ENCODE results near the gene CD33. TPM values are rescaled to one million over a fixed set of nuclear protein-coding genes. Genes with fewer than 3 reads are reported as not detected.

The CD33 gene
- polyA plus RNA-seq, 3 donors: 1.5 to 10.6 (median 6.7) TPM

GRCh38 chr19:51252306-51253079 lies 27.6 kb downstream of the CD33 start:
- no peak overlapping the region for H3K27ac ChIP-seq (ENCODE audit: low read depth, low read length)
- WGBS, 3 donors: 71 to 75% (median 72%) methylated on average over 9 of the region's 9 CpGs

DNA sequence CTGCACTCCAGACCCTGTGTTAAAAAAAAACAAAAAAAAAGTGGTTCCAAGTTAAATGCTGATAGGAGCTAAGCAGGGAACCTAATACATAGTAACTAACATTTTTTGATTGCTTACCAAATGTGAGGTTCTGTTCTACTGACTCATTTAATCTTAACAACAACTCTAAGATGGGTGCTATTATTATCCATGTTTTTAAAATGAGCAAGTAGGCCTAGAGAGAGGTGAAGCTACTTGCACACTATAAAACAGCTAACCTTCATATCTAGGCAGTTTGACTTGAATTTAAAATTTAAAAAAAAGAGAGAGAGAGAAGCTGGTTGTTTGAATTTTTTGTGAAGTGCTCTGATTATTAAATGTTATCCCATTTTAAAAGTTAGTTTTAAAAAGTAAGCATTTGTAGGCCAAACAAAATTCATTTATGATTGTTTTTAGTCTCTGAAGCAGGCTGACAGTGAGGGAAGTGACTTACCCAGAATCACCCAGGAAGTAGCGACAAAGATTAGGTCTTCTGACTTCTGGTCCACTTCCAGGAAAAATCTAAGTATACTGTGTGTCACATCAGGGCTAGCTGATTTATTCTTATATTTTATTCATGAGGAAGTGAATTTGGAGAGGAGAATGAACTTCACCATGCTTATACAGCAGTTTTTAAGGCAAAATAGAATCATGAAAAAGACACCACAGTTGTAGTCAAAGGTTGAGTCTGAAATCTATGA lies 28.4 kb downstream of the CD33 start:
- WGBS, 3 donors: 80 to 100% (median 82%) methylated on average over 1 of the region's 1 CpG
- H3K27ac ChIP-seq (ENCODE audit: low read depth, low read length): no peak overlapping the region

DNA sequence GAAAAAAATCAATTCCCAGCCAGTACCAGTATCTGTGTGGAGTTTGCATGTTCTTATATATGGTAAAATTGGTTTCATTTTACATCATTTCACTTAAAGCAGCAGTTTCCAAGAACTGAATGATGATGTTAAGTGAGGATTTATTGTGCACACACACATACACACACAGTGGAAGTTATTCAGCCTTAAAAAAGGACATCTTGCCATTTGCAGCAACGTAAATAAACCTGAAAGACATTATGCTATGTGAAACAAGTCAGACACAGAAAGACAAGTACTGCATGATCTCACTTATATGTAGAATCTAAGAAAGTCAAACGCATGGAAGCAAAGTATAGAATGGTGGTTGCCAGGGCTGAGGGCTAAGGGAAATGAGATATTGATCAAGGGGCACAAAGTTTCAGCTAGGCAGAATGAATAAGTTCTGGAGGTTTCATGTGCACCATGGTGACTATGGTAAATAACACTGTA lies 31.3 kb downstream of the CD33 start:
- H3K27ac ChIP-seq (ENCODE audit: low read depth, low read length): no peak overlapping the region
- WGBS, 3 donors: 44 to 67% (median 56%) methylated on average over 2 of the region's 2 CpGs

GRCh38 chr19:51257471-51257870 lies 32.6 kb downstream of the CD33 start:
- H3K27ac ChIP-seq (ENCODE audit: low read depth, low read length): no peak overlapping the region
- 68 to 87% (median 84%) methylated on average over 2 of the region's 2 CpGs for WGBS, 3 donors

GRCh38 chr19:51258165-51259160 lies 33.6 kb downstream of the CD33 start:
- no peak overlapping the region for H3K27ac ChIP-seq (ENCODE audit: low read depth, low read length)
- WGBS, 3 donors: 37 to 55% (median 38%) methylated on average over 6 of the region's 6 CpGs

- 23 to 27% (median 26%) methylated on average over 5 of the region's 5 CpGs for WGBS, 3 donors
- H3K27ac ChIP-seq (ENCODE audit: low read depth, low read length): no peak overlapping the region
These were observed 34.7 kb downstream of the CD33 start for GRCh38 chr19:51259348-51260245.

- H3K27ac ChIP-seq (ENCODE audit: low read depth, low read length): no peak overlapping the region
- WGBS, 3 donors: 66 to 74% (median 71%) methylated on average over 4 of the region's 4 CpGs
These were observed 38.9 kb downstream of the CD33 start for GRCh38 chr19:51263808-51264207.

DNA sequence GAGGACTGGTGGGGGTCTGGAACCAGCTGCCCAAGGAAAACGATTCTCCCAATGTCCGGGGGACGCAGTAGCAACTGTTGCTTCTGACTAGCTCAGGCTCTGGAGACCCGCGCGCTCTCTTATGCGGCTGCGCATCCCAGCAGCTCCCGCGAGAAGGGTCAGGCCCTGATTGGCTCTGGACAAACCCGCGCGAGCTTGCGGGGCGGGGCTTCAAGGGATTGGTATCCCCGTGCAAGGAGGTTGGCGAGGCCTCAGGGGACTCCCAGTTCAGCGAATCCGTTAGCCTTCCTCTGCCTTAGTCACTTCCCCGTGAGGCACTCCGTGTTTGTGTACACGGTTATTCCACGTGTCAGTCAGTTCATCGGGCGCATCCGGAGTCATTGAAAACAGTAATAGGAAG lies 46.2 kb downstream of the CD33 start:
- no peak overlapping the region for H3K27ac ChIP-seq (ENCODE audit: low read depth, low read length)
- 50 to 58% (median 55%) methylated on average over 26 of the region's 26 CpGs for WGBS, 3 donors

DNA sequence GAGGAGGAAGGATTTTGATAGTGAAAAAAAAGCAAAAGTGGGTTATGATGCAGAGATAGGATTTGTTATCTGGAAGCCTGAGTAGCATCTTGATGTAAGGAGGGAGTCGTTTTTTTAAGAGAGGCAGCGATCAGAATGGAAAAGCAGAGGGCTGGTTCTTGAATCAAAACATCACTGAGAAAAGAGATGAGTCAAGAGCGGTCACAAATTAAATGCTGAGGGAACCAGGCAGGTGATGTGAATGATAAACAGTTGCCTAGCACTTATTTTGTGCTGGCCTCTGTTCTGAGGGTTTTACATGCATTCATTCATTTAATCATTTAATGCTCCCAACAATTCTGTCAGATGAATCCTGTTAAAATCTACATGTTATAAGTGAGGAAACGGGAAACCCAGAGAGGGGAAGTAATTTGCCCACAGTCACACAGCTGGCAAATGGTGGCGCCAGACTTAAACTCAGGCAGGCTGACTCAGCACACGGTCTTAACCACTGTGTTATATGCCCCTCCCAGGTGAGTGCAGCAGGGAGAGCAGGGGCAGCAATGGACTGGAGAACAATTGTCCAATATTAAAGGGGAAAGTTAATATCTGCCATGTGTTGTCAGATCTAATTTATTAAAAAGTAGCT lies 47.4 kb downstream of the CD33 start:
- WGBS, 3 donors: 49 to 59% (median 51%) methylated on average over 6 of the region's 6 CpGs

GRCh38 chr19:51274049-51274770 lies 49.3 kb downstream of the CD33 start:
- H3K27ac ChIP-seq (ENCODE audit: low read depth, low read length): no peak overlapping the region
- WGBS, 3 donors: 68 to 86% (median 86%) methylated on average over 8 of the region's 8 CpGs

More for the DNA sequence above, 47.4 kb downstream of the CD33 start:
- H3K27ac ChIP-seq (ENCODE audit: low read depth, low read length): no peak overlapping the region

DNA sequence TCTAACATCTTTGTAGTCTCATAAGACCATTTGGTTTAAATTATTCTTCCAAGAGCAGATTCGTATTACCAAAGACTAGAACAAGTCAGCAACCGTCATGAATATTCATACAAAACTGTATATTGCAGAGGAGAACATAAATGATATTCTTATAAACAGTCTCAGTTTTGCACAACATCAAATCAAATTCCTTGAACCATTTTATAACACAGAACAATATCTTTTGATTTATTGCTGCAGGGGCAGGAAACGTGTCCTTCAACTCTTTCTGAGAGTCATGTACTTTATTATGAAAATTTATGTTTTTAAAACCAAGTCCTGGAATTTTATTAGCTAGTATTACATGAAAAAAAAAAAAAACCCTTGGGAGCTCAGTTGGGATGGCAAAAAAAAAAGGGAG lies 52.2 kb downstream of the CD33 start:
- 58 to 70% (median 64%) methylated on average over 3 of the region's 3 CpGs for WGBS, 3 donors
- no peak overlapping the region for H3K27ac ChIP-seq (ENCODE audit: low read depth, low read length)

GRCh38 chr19:51282335-51282734 lies 57.5 kb downstream of the CD33 start:
- H3K27ac ChIP-seq (ENCODE audit: low read depth, low read length): no peak overlapping the region
- 84 to 86% (median 84%) methylated on average over 4 of the region's 4 CpGs for WGBS, 3 donors

GRCh38 chr19:51285682-51286081 lies 60.8 kb downstream of the CD33 start:
- H3K27ac ChIP-seq (ENCODE audit: low read depth, low read length): no peak overlapping the region
- WGBS, 3 donors: 67 to 78% (median 68%) methylated on average over 3 of the region's 3 CpGs

Data from adipose tissue (tissue), 3 donors.